OCI-LY1 (cell line): Measurements from ENCODE around the gene IL1R2.

Experiments
- H2AFZ ChIP-seq: fragments of 200-600 bp; sonication (generic), shearing (Covaris generic); 2 replicates; pipeline ENCODE4 v1.6.0; 2014; ENCODE audit warnings: antibody characterized with exemption, mild to moderate bottlenecking, low read length
- H3F3A ChIP-seq: fragments of 200-600 bp; sonication (generic), shearing (Covaris generic); 2 replicates; pipeline ENCODE4 v1.6.0; 2014; ENCODE audit warnings: mild to moderate bottlenecking, antibody characterized with exemption, low read length, moderate library complexity; ENCODE audit not compliant: insufficient read depth
- H3K27ac ChIP-seq: fragments of 200-600 bp; sonication (generic); 2 replicates; pipeline ENCODE4 v1.5.1; 2014; ENCODE audit warnings: low read length, mixed run types, mild to moderate bottlenecking, low read depth; ENCODE audit not compliant: poor library complexity, severe bottlenecking
- H3K27me3 ChIP-seq: fragments of 200-600 bp; sonication (generic); 2 replicates; pipeline ENCODE4 v1.6.0; 2014; ENCODE audit warnings: antibody characterized with exemption, mild to moderate bottlenecking, low read length, moderate library complexity; ENCODE audit not compliant: insufficient read depth
- H3K36me3 ChIP-seq: fragments of 200-600 bp; sonication (generic); 2 replicates; pipeline ENCODE4 v1.6.1; 2014; ENCODE audit warnings: mild to moderate bottlenecking, antibody characterized with exemption, low read length, moderate library complexity, mixed read lengths; ENCODE audit not compliant: insufficient read depth
- H3K4me1 ChIP-seq: fragments of 200-600 bp; sonication (generic); 2 replicates; pipeline ENCODE4 v1.5.1; 2014; ENCODE audit warnings: mild to moderate bottlenecking, low read length, moderate library complexity; ENCODE audit not compliant: insufficient read depth, severe bottlenecking
- H3K4me2 ChIP-seq: fragments of 200-600 bp; sonication (generic), shearing (Covaris generic); 2 replicates; pipeline ENCODE4 v1.6.1; 2014; ENCODE audit warnings: low read length
- H3K4me3 ChIP-seq: fragments of 200-600 bp; sonication (generic); 2 replicates; pipeline ENCODE4 v1.5.1; 2014; ENCODE audit warnings: low read length, low read depth, mild to moderate bottlenecking, mixed read lengths; ENCODE audit not compliant: poor library complexity, severe bottlenecking
- H3K79me2 ChIP-seq: fragments of 200-600 bp; shearing (Covaris generic); 2 replicates; pipeline ENCODE4 v1.6.1; 2016; ENCODE audit warnings: mixed run types, low read length, mixed read lengths; ENCODE audit not compliant: insufficient read depth
- H3K9ac ChIP-seq: fragments of 200-600 bp; sonication (generic), shearing (Covaris generic); 2 replicates; pipeline ENCODE4 v1.6.1; 2014; ENCODE audit warnings: mild to moderate bottlenecking, low read length, mixed read lengths
- H3K9me2 ChIP-seq: fragments of 200-600 bp; sonication (generic), shearing (Covaris generic); 2 replicates; pipeline ENCODE4 v1.6.1; 2014; ENCODE audit warnings: low read depth, mild to moderate bottlenecking, low read length, mixed read lengths
- H3K9me3 ChIP-seq: fragments of 200-600 bp; shearing (Covaris generic); 2 replicates; pipeline ENCODE4 v1.6.1; 2014; ENCODE audit warnings: low read length, mixed read lengths
- H4K20me1 ChIP-seq: fragments of 200-600 bp; sonication (generic), shearing (Covaris generic); 2 replicates; pipeline ENCODE4 v1.6.0; 2016; ENCODE audit warnings: mild to moderate bottlenecking, low read length; ENCODE audit not compliant: insufficient read depth
- EZH2 ChIP-seq: fragments of 200-600 bp; sonication (generic), shearing (Covaris generic); IDR thresholded peaks from 2 replicates; pipeline ENCODE4 v1.8.0; 2017; ENCODE audit warnings: borderline replicate concordance, mixed run types, mild to moderate bottlenecking, antibody characterized with exemption, low read length, moderate library complexity, mixed read lengths
- TF ChIP-seq, protein P1 (sequence below): fragments of 200-600 bp; sonication (generic), shearing (Covaris generic); IDR thresholded peaks from 2 replicates; pipeline ENCODE4 v1.5.1; 2017; ENCODE audit warnings: mild to moderate bottlenecking, antibody characterized with exemption, low read length, moderate library complexity, mixed read lengths

The IL1R2 gene

GRCh38 chr2:101998896-101999789, 7.4 kb downstream of the IL1R2 start:
- Histone ChIP-seq H3K9me3 (no peaks in the 10 kb centered on the region), H3K4me1 (no peaks in the 10 kb centered on the region), H3K79me2 (no peaks in the 10 kb centered on the region), H4K20me1 (no peaks in the 10 kb centered on the region), H3K27ac (no peak overlapping the region), H3K9me2 (no peaks in the 10 kb centered on the region), H3K4me2 (no peak overlapping the region), H3K27me3 (no peaks in the 10 kb centered on the region; the same call in 1 of the 2 replicates), H3K4me3 (no peak overlapping the region), H3K9ac (no peak overlapping the region), H3F3A (no peaks in the 10 kb centered on the region), H2AFZ (no peak overlapping the region), H3K36me3 (no peaks in the 10 kb centered on the region)
- no peak for TF ChIP-seq EZH2
- TF ChIP-seq, protein P1, sequence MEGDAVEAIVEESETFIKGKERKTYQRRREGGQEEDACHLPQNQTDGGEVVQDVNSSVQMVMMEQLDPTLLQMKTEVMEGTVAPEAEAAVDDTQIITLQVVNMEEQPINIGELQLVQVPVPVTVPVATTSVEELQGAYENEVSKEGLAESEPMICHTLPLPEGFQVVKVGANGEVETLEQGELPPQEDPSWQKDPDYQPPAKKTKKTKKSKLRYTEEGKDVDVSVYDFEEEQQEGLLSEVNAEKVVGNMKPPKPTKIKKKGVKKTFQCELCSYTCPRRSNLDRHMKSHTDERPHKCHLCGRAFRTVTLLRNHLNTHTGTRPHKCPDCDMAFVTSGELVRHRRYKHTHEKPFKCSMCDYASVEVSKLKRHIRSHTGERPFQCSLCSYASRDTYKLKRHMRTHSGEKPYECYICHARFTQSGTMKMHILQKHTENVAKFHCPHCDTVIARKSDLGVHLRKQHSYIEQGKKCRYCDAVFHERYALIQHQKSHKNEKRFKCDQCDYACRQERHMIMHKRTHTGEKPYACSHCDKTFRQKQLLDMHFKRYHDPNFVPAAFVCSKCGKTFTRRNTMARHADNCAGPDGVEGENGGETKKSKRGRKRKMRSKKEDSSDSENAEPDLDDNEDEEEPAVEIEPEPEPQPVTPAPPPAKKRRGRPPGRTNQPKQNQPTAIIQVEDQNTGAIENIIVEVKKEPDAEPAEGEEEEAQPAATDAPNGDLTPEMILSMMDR: no peak

DNA sequence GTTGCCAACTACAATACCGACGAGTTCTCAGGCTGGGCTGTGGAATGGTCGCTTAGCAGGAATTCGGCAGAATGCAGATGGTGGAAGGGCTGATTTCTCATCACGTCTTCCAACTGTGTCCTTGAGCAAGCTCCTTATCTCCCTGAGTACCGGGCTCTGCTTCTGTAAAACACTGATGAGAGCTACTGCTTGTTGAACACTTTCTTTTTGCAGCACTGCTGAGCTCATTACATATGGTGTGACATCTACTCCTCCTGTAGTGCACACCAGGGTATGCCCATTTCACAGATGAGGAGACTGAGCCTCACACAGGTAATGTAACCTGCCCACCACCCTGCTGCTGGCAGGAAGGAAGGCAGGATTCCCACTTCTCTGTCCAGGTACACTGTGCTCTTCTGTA, 8.3 kb downstream of the IL1R2 start:
- Histone ChIP-seq H3K9me2 (no peaks in the 10 kb centered on the region), H2AFZ (no peak overlapping the region), H3K4me2 (no peak overlapping the region), H3K27me3 (no peaks in the 10 kb centered on the region; the same call in 1 of the 2 replicates), H3F3A (no peaks in the 10 kb centered on the region), H3K79me2 (no peaks in the 10 kb centered on the region), H4K20me1 (no peaks in the 10 kb centered on the region), H3K36me3 (no peaks in the 10 kb centered on the region), H3K4me1 (no peaks in the 10 kb centered on the region), H3K4me3 (no peak overlapping the region), H3K9ac (no peak overlapping the region), H3K27ac (no peak overlapping the region), H3K9me3 (no peaks in the 10 kb centered on the region)
- TF ChIP-seq EZH2: no peak
- TF ChIP-seq, protein P1: no peak

DNA sequence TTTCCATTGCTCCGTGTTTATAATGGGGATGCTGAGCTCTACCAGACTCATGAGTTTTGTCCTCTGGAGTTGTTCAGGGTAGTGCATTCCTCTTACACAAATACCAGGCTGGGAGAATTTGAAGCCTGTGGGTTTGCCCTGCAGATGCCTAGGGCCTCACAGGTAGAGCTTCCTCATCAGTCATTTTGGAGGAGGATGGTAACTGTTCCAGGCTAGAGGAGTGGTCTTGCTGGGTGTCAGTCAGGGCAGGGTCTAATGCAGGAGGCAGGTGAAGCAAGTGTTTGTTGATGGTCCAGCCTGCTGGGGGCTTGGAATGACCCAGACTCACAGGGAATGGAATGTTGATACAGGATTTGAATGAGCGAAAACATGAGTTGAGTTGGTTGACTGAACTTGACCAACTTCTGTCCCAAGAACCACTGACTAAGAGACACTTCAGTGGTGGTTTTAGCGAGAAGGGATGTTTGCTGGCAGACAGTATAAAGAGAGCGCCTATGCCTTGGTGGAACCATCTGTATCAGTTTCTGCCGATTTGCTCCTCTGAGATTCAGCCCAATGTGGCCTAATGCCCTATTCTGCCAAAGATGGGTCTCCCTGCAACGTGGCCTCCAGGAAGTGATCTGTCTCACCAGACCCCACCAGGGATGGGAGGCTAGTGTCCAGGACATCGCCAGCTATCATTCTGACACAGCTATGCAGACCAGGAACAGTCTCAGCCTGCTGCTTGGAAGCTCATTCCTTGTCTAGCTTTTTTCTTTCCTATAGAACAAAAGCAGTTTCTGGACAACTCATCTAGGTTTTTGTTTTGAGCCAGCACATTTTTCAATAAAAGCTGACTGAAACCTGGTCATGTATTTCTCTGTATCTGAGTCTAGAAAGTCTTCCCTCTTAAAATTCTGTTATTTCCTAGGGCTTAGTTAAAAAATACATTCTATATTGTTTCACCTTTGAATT, 9.3 kb downstream of the IL1R2 start:
- Histone ChIP-seq H3K4me2 (no peak overlapping the region), H3F3A (no peaks in the 10 kb centered on the region), H3K4me3 (no peak overlapping the region), H4K20me1 (no peaks in the 10 kb centered on the region), H3K9ac (no peak overlapping the region), H3K4me1 (no peaks in the 10 kb centered on the region), H3K9me2 (no peaks in the 10 kb centered on the region), H3K36me3 (no peaks in the 10 kb centered on the region), H3K27ac (no peak overlapping the region), H3K79me2 (no peaks in the 10 kb centered on the region), H3K9me3 (no peaks in the 10 kb centered on the region), H2AFZ (no peak overlapping the region), H3K27me3 (no peaks in the 10 kb centered on the region)
- no peak for TF ChIP-seq EZH2
- TF ChIP-seq, protein P1: no peak
